ENCODE results near the gene XYLB.

XYLB gene

GRCh38 chr3:38365469-38366062 is 19.0 kb downstream of the XYLB start:
- DNase-seq, result no peak

- DNase-seq, result no peak
Measured at GRCh38 chr3:38366082-38366481, 19.5 kb downstream of the XYLB start.

GRCh38 chr3:38367779-38368178 is 21.2 kb downstream of the XYLB start:
- DNase-seq, result no peak

DNA sequence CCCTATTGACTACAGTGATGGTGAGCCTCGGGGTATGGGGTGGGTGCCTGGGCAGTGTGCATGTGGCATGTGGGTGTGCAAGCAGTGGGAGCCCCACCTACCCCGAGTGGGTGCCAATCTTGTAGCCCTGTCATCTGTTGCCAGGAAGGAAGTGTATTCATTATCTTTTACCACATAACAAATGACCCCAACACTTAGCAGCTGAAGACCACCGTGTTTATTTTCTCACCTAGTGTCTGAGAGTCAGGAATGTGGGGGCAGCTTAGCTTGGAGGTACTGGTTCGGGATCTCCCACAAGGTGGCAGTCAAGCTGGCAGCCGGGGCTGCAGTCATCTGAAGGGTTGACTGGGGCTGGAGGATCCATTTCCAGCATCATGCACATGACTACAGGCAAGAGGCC is 21.7 kb downstream of the XYLB start:
- DNase-seq, result no peak

GRCh38 chr3:38369186-38369585 is 22.6 kb downstream of the XYLB start:
- no peak for DNase-seq

- no peak for DNase-seq
Measured at GRCh38 chr3:38370149-38370548, 23.6 kb downstream of the XYLB start.

DNA sequence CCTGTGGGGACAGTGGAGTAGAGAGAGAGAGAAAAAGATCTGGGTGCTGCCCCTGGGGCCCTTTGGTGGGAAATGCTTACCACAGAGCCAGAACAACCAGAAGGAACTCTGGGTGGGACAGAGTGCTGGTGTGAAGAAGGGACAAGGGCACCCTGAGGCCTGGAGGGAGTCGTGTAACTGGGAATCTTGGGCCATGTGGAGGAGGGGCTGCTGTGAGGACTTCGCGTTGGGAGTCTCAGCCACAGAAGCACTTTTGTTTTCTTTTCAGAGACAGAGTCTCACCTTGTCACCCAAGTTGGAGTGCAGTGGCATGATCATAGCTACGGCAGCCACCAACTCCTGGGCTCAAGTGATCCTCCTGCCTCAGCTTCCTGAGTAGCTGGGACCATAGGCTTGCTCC is 24.3 kb downstream of the XYLB start:
- DNase-seq, result no peak

- DNase-seq, result no peak
Measured at GRCh38 chr3:38371541-38372213, 25.1 kb downstream of the XYLB start.

GRCh38 chr3:38372214-38372601 is 25.6 kb downstream of the XYLB start:
- DNase-seq, result no peak

DNA sequence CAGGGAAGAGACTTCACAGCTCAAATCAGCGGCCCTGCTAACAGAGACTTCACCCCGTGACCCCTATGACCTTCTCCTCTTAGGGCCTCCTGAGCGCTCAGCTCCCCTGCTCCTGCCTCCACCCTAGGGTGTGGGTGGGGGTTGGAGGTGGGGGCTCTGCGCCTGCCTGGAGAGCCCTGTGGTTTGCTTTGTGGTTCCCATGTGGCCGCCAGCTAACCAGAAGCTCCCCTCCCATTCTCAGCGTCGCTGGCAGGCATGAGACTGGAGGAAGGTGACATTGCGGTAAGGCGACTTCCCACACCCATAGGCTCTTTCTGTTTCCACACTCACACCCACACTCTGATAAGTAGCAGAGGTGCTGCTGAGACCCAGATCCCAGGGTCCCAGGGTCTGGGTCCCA is 27.6 kb downstream of the XYLB start:
- DNase-seq, result peak; percentile 22

DNA sequence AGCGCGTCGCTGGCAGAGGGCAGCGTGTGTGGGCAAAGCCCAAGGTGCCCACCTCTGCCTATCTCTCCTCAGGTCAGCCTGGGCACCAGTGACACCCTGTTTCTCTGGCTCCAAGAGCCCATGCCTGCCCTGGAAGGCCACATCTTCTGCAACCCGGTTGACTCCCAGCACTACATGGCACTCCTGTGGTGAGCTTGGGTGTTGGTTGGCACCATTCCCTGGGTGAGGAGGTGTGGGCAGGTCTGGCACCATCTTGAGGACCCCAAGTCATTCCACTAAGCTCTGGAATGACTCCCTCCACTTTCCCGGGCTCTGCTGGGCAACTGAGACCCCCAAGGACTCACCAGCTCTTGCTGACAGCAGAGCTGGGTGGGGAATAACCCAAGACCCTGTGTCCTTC is 28.5 kb downstream of the XYLB start:
- no peak for DNase-seq

DNA sequence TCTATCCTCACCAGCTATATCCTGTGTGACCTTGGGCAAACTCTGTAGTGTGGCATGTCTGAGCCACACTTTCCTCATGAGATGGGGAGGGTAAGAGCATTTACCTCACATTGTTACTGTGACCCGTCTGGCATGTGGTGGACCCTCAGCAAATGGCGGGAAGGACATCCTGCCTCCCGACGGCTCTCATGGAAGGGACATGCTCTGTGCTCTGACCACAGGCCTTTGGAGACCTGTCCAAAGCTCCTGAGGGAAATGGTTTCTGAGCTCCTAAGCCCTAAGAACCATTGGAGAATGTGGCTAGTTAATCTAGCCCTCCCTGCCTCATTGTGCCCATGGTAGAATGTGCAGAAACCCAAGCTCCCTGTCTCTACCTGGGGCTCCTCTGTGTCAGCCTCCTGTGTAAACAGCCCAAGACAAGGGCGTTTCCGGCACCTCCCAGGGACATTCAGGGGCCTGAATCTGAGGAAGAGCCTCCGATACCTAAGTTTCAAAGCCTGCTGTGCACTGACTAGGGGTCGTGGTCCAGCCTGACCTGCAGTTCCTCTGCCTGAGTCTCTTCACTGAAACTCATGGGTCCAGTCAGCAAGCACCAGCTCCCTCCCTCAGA is 29.0 kb downstream of the XYLB start:
- DNase-seq, result no peak

- DNase-seq, result no peak
Measured at GRCh38 chr3:38376098-38376816, 29.7 kb downstream of the XYLB start.

DNA sequence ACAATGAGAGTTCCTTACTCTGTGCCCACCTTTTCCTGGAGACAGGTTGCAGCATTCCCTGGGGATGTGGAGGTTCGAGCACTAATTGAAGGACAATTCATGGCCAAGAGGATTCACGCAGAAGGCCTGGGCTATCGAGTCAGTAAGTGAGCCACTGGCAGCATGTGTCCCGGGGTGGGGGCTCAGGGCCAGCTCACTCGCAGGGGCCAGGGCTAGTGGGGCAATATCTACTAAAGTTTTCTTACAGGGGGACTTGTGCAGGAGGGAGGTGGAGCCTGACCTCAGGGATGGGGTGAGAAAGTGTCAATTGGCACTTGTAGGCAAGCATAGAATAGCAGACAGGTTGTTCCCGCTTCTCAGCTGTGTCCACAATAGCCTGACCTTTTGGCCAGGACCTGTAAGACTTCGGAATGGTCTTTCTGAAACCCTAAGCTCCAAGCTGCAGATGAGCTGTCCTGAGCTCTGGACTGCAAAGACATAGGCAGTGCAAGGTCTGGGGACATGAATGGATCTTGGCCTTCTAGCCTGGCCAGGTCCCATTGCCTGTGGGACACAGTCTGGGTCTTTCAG is 32.7 kb downstream of the XYLB start:
- DNase-seq, result no peak

GRCh38 chr3:38382506-38383080 is 36.0 kb downstream of the XYLB start:
- DNase-seq, result no peak

DNA sequence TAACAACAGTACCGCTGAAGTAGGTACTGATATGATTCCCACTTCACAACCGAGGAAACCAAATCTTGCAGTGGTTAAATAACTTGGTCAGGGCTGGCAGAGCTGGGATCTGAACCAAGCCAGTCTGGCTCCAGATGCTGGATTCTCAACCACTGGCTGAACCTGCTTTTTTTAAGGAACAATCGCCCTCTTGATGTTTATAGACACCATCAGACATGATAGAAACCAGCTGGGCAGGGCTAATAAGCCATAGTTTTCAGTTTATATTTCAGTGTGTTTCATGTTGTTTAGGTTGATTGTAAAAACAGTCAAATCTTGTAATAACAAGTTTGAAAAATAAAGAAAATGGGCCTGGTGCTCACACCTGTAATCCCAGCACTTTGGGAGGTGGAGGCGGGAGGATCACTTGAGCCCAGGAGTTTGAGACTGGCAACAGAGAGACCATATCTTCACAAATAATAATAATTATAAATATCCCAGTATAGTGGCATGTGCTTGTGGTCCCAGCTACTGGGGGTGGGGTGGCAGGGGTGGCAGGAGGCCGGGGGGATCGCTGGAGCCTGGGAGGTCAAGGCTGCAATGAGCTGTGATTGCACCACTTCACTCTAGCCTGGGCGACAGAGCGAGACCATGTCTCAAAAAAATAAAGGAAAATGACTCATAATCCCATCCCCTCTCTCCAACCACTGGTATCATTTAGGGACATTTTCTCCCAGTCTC is 36.7 kb downstream of the XYLB start:
- DNase-seq, result no peak

DNA sequence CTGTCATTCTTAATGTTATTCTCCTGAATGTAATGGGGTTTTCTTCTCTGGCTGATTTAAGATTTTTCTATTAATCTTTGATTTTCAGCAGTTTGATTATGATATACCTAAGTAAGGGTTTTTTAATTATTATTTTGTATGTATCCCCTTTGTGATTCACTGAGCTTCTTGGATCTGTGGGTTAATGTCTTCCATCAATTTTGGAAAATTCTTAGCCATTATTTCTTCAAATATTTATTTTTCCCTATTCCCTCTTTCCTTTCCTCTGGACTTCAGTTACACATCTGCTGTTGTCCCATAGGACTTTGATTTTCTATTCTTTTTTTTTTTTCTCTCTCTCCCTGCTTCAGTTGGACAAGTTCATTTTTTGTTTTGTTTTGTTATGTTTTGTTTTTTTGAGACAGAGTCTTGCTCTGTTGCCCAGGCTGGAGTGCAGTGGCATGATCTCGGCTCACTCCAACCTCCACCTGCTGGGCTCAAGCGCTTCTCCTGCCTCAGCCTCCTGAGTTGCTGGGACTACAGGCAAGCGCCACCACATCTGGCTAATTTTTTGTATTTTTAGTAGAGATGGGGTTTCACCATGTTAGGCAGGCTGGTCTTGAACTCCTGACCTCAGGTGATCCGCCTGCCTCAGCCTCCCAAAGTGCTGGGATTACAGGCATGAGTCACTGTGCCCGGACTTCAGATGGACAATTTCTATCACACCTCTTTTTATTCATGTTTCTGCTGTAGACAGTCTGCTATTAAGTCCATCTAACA is 40.6 kb downstream of the XYLB start:
- DNase-seq, result no peak

DNA sequence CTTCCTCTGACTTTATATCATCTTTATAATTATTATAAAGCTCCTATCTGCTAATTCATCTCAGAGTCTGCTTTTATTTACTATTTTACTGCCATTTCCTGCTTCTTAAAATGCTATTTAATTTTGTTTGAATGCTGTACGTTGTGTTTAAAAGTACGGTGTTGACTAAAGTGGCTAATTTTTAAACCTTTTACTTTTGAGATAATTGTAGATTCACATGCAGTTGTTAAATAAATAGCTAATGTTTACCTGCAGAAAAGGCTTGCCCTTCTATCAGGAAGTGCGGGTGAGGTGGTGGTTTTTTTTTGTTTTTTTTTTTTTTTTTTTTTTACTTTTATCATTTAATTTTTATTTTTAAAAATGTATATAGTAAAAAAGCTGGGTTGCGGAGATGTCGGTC is 41.3 kb downstream of the XYLB start:
- DNase-seq, result no peak

DNA sequence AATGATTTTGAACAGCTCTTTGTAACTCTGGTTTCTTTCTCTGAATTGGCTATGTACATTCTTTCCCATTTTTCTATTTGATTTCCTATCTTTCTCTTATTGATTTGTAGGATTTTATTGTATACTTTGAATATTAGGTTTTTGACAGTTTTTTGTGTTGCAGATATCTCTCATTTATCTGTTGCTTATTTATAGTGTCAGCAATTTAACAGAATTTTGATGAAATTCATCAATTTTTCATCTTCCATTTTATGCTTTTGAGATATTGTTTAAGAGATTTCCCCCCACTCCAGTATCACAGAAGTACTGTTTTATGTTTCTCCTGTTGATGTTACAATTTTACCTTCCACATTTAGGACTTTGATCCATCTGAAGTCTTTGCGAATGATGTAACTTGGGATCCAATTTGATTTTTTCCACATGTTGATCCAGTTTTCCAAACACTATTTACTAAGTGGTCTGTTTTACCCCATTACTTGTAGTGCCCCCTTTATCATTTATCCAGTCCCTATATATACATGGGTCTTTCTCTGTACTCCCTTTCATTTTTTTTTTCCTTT is 46.1 kb downstream of the XYLB start:
- no peak for DNase-seq

DNA sequence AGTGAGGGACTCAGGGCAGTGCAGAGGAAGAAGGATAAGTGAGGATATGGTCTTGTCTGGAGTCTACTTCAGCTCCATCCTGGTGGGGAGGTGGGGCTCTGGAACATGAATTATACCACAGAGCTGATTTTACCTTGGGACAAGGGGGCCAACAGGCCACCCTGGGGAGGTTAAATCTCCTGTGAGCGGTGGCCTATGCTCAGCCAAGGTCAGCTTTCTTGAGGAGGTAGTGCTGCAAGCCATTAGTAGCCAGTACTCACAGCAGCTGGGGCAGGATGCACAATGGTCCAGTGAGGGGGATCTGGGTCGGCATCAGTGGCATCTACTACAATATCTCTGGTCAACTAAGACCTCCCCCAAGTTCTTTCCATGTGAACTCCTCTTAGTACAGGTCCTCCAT is 49.7 kb downstream of the XYLB start:
- DNase-seq, result no peak

DNA sequence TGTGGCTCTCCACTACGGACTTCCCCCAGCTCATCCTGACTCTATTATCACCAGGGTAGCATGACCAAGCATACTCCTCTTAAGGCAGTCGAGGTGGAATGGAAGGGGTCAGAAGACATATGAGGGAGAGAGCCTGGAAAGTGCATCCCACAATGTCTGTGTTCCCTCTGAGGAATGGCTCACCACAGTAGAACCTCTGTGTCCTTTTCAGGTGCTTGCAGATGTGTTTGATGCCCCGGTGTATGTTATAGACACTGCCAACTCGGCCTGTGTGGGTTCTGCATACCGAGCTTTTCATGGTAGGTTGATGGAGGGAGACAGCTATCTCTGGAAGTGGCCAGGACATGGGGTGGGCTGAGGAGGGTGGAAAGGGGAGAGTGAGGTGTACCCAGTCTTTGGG is 50.3 kb downstream of the XYLB start:
- DNase-seq, result no peak

DNA sequence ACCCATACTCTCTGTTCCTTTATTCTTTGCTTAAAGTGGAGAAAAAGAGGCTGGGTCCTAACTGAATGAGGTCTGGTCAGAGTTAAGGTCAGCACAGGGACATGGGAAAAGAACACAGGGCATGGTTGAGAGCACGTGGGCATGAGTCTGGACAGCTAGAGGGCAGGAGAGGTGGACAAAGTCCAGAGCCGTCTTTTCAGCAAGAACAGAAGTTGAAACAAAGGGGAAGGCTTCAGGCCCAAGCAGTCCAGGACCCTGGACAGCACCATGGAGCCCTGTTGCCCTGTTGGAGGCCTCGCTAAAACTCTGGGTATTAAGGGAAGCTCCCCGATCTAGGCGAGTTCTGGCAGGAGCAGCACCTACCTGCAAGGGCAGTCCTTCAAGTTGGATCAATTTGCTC is 50.7 kb downstream of the XYLB start:
- DNase-seq, result no peak

All from CD4-positive, alpha-beta T cell treated with Interferon gamma for 1 hour (primary cell).